Dendritic cell treated with granulocyte-macrophage colony-stimulating factor and Interleukin-4, amounts not matched to agents 40 ng/mL and 50 ng/mL, for 4 days (primary cell): ENCODE data around the gene TFAP2E.

Experiments used
- H3K27ac Mint-ChIP-seq: one replicate; pipeline ENCODE4 v1.8.0; 2022; ENCODE audit warnings: mild to moderate bottlenecking, mixed read lengths
- H3K27me3 Mint-ChIP-seq: one replicate; pipeline ENCODE4 v1.8.0; 2022; ENCODE audit warnings: mild to moderate bottlenecking, mixed read lengths
- H3K36me3 Mint-ChIP-seq: one replicate; pipeline ENCODE4 v1.8.0; 2022; ENCODE audit warnings: low read depth, mixed read lengths
- H3K4me1 Mint-ChIP-seq: one replicate; pipeline ENCODE4 v1.8.0; 2022; ENCODE audit warnings: low read depth, mixed read lengths
- H3K4me3 Mint-ChIP-seq: one replicate; pipeline ENCODE4 v1.8.0; 2022; ENCODE audit warnings: mild to moderate bottlenecking, moderate library complexity, mixed read lengths
- H3K9me3 Mint-ChIP-seq: one replicate; pipeline ENCODE4 v1.8.0; 2022; ENCODE audit warnings: mixed read lengths
- intact Hi-C: fragments of 100-400 bp; cut with micrococcal nuclease; formaldehyde crosslinking; loops from one replicate; pipeline ENCODE4 v1.15.0; 2022

The TFAP2E gene

DNA sequence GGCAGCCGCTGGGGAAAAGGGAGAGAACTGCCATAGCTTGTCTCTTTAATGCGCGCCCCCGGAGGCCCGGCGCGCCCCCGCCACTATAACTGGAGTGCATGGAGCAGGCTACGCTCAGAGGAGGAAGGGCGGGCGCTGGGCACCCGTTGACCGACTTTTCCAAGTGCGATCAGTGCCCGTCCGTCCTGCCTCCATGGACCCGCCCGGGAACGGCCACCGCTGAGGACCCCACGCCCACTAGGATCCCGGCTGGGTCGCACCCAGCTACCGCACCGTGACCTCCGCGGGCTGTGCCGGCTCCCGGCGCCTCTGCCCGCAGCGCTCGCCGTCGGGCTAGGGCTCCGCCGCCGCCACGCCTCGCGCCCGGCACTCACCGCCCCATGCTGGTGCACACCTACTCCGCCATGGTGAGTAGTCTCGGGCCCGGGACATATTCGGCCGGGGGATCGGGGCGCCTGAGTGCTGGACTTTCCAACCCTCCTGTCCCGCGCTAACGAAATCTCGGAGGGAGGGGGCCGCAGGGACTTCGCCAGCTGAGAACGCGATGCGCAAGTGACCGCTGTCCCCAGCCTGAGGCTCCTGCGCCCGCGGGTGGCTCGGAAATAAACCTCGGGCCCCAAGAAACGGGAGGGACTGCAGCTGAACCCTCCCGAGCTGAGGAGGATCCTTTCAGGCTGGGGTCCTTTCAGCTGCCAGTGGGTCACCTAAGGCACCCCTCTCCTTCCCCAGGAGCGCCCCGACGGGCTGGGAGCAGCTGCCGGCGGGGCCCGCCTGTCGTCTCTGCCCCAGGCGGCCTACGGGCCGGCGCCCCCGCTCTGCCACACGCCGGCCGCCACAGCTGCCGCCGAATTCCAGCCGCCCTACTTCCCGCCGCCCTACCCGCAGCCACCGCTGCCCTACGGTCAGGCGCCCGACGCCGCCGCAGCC lies at the start of gene TFAP2E:
TFAP2E (plus strand) TSS at position 117 of the 927 bp plus-strand sequence; CDS start at position 381, 264 bp downstream.
- Mint-ChIP-seq H3K27ac (no peak within 1 kb of the TSS), H3K27me3 (peaks cover 45% of the 10 kb centered on the region), H3K9me3 (no peaks in the 10 kb centered on the region), H3K4me3 (peak within 1 kb of the TSS; percentile 70), H3K36me3 (no peaks in the 10 kb centered on the region), H3K4me1 (peaks cover 48% of the 10 kb centered on the region)
- intact Hi-C loops = no loop called here

DNA sequence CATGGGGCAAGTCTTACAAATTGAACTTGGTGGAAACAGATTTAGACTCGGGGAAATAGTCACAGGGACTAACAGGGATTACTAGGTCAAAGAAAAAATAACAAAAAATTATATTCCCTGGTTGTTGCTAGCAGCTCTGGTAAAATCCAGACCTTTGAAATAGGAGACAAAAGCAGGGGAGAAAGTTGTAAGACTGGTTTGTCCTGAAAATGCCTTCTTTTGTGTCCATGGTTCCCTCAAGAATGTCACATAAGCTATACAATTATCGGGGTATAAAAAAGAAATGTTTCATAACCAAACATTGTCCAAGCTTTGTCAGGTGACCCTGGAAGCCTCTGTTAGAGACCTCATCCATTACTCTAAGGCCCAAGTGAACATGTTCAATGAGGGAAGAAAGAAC lies 49.0 kb upstream of the TFAP2E start:
- Mint-ChIP-seq H3K4me3 (no peak overlapping the region), H3K4me1 (no peaks in the 10 kb centered on the region), H3K9me3 (peaks cover 36% of the 10 kb centered on the region), H3K36me3 (peaks cover 21% of the 10 kb centered on the region), H3K27me3 (no peaks in the 10 kb centered on the region), H3K27ac (no peak overlapping the region)
- intact Hi-C loops = no loop called here

- Mint-ChIP-seq H3K9me3 (peaks cover 48% of the 10 kb centered on the region), H3K36me3 (peaks cover 51% of the 10 kb centered on the region), H3K4me3 (no peak overlapping the region), H3K4me1 (peaks cover under 1% of the 10 kb centered on the region), H3K27me3 (no peaks in the 10 kb centered on the region), H3K27ac (no peak overlapping the region)
- intact Hi-C loops = no loop called here
These were observed 42.9 kb upstream of the TFAP2E start for GRCh38 chr1:35530168-35530567.

DNA sequence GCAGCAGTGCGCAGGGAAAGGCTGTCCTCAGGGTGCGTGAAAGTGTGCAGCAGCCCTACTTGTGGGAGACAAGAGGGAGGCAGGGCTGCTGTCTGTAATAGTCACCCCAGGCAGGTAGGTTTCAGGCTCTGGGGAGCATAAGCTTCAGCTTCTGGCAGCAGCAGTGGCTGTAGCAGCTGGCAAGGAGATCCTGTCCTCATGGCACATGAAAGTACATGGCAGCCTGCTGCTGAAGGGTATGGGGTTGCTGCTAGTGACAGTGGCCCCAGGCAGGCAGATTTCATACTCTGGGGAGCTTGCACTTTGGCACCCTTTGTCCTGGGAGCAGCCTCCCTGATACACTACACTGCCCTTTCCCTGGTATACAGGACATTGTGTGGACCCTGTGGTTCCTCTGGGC lies 42.2 kb upstream of the TFAP2E start:
- no peak overlapping the region for H3K27ac Mint-ChIP-seq
- H3K4me1 Mint-ChIP-seq = peaks cover 8% of the 10 kb centered on the region
- H3K9me3 Mint-ChIP-seq = peaks cover 47% of the 10 kb centered on the region
- no peaks in the 10 kb centered on the region for H3K27me3 Mint-ChIP-seq
- peaks cover 51% of the 10 kb centered on the region for H3K36me3 Mint-ChIP-seq
- intact Hi-C loops = no loop called here
- no peak overlapping the region for H3K4me3 Mint-ChIP-seq

DNA sequence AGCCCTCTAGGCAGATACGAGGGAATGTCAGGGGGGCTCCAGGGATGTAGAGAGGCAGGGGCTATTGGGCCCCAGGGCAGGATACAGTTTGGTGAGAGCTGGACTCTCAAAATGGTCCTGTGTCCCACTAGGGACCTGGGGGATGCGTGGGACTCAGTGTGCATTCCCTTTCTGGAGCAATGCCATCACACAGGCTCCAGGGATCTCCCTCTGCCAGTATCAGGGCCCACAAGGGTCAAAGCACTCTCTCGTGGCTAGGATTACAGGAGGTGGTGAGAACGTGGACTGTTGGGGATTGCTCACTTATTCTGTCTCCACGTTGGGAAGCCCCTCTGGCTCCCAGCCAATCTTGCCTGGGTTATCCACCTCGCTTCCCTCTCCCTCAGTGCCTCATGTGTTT lies 41.7 kb upstream of the TFAP2E start:
- intact Hi-C loops = no loop called here
- Mint-ChIP-seq H3K27ac (no peak overlapping the region), H3K4me1 (peaks cover 12% of the 10 kb centered on the region), H3K4me3 (no peak overlapping the region), H3K9me3 (peaks cover 47% of the 10 kb centered on the region), H3K36me3 (peaks cover 51% of the 10 kb centered on the region), H3K27me3 (no peaks in the 10 kb centered on the region)

DNA sequence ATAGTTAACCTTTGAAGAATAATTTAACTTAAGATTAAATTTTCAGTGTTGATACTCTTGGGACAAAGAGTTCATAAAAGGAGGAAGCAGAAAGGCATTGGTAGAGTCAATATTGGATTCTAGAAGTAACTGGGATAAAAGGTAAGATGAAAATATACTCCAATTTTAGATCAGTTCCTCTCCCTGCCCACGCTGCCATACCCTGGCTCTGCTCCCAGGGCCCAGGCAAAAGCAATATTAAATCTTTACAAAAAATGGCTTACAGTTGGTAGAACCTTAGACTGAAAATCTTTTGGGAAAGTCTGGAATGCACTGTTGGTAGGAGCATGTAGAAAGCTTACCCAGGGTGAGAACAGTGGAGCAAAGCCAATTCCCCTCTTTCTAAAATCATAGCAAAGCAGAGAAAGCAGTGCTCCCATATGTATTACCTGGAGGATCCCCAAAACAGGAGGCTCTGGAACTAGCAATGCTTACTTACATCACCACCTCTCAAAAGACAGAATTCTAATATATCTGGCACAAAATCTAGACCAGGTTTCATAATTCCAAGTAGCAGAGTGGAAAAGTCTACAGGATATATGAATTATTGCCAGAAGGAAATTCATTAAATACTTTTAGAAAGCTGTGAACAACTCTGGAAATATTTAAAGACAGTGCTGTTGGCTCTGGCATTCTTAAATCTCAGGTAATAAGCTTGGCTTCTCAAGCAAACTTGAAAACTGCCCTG lies 40.5 kb upstream of the TFAP2E start:
- peaks cover 12% of the 10 kb centered on the region for H3K4me1 Mint-ChIP-seq
- H3K4me3 Mint-ChIP-seq = no peak overlapping the region
- H3K36me3 Mint-ChIP-seq = peaks cover 48% of the 10 kb centered on the region
- H3K27me3 Mint-ChIP-seq = no peaks in the 10 kb centered on the region
- H3K27ac Mint-ChIP-seq = no peak overlapping the region
- H3K9me3 Mint-ChIP-seq = peaks cover 35% of the 10 kb centered on the region
- intact Hi-C loops = no loop called here

- intact Hi-C loops = no loop called here
- Mint-ChIP-seq H3K27ac (no peak overlapping the region), H3K9me3 (peaks cover 26% of the 10 kb centered on the region), H3K4me3 (no peak overlapping the region), H3K4me1 (peaks cover 12% of the 10 kb centered on the region), H3K27me3 (no peaks in the 10 kb centered on the region), H3K36me3 (peaks cover 45% of the 10 kb centered on the region)
These were observed 39.5 kb upstream of the TFAP2E start for GRCh38 chr1:35533586-35533985.

DNA sequence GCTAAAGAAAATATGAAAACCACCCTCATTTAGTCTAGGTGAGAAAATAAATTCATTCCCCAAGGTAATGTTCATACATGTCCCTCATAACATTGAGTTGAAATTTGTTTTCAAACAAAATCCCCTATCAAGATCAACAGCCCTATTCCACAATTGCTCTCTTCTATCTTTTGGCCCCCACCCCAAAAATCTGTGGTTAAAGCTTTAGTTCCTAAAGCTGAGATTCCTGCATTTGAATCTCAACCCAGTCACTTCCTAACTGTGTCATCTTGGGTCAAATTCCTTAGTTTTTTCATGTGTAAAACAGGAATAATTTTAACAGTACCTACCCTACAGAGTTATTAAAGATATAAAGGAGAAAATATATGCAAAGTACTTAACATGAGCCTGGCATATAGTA lies 37.9 kb upstream of the TFAP2E start:
- Mint-ChIP-seq H3K9me3 (peaks cover 9% of the 10 kb centered on the region), H3K27ac (no peak overlapping the region), H3K4me3 (no peak overlapping the region), H3K36me3 (peaks cover 41% of the 10 kb centered on the region), H3K27me3 (no peaks in the 10 kb centered on the region), H3K4me1 (peaks cover 29% of the 10 kb centered on the region)
- intact Hi-C loops = no loop called here

DNA sequence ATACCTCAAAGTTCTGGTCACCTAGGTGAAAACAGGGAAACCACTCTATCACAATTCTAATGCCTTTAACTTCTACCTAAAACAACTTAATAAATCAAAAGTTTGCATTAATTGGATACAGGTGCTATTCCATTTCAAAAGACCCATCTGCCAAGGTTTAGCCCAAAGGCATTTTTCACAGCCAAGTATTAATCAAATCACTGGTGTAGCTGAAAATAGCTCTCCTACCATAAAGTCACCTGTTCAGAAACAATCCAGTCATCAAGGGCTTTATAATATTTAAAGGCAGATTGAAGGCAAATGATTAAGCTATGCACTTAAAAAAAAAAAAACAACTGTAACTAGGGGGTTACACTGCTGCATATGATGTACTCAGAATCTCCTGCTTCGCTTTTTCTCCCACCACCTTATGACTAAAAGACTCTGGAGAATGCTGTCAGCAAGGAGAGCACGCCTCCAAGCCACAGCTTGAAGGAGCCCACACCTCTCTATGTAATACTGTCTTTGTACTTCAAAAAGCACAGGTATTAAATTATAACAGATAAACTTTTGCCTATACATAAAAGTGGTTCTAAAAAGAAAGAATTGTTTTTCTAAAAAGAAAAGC lies 36.5 kb upstream of the TFAP2E start:
- H3K4me1 Mint-ChIP-seq = peaks cover 43% of the 10 kb centered on the region

DNA sequence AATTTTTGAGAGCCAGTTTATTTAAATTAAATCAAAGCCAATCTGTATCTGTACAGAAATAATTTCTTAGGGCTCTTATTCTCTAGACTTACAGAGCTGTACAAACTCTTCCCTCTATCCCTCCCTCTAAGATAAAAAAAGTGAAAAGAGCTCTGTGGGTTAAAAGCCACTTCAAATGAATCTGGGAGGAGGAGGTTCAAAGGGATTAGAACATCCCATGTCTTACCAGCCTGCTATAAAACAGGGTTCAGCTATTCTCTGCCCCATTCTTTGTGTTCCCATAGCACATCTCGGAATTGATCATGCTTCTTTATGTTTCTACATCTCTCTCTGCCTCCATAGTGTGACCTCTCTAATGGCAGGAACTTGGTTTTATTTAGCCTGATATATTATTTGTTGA lies 35.3 kb upstream of the TFAP2E start:
- Mint-ChIP-seq H3K27ac (no peak overlapping the region), H3K27me3 (no peaks in the 10 kb centered on the region), H3K9me3 (no peaks in the 10 kb centered on the region), H3K4me3 (no peak overlapping the region), H3K36me3 (peaks cover 35% of the 10 kb centered on the region), H3K4me1 (peaks cover 53% of the 10 kb centered on the region)
- intact Hi-C loops = no loop called here

More for the DNA sequence above, 36.5 kb upstream of the TFAP2E start:
- no peak overlapping the region for H3K4me3 Mint-ChIP-seq
- intact Hi-C loops = no loop called here
- H3K27ac Mint-ChIP-seq = no peak overlapping the region
- no peaks in the 10 kb centered on the region for H3K9me3 Mint-ChIP-seq
- no peaks in the 10 kb centered on the region for H3K27me3 Mint-ChIP-seq
- H3K36me3 Mint-ChIP-seq = peaks cover 31% of the 10 kb centered on the region

GRCh38 chr1:35539073-35539823 lies 33.9 kb upstream of the TFAP2E start:
- H3K4me3 Mint-ChIP-seq = no peak overlapping the region
- H3K36me3 Mint-ChIP-seq = peaks cover 31% of the 10 kb centered on the region
- H3K27me3 Mint-ChIP-seq = no peaks in the 10 kb centered on the region
- peak overlapping the region; percentile 61 for H3K27ac Mint-ChIP-seq
- no peaks in the 10 kb centered on the region for H3K9me3 Mint-ChIP-seq
- intact Hi-C loops = no loop called here
- peaks cover 62% of the 10 kb centered on the region for H3K4me1 Mint-ChIP-seq

DNA sequence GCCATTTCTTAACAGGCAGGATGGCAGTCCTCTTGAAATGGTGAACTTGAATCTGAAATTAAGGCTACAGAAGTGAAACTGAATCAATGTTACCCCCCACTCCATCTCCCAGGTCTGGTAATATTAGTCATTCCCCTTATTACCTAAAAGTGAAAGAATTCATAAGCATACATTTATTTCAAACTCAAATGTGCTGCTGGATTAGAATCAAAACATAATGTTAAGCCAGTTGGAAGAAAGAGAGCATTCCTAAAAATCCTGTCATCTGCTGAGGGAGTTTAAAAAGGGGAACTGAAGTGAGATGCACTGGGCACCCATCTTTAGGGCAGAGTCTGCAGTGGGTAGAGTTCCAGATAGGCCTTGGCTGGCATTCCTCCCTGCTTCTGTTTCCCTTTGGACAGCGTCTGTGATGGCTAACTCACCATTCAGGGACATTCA lies 33.3 kb upstream of the TFAP2E start:
- Mint-ChIP-seq H3K9me3 (no peaks in the 10 kb centered on the region), H3K27ac (peak overlapping the region; percentile 61), H3K4me1 (peaks cover 65% of the 10 kb centered on the region), H3K36me3 (peaks cover 33% of the 10 kb centered on the region), H3K27me3 (no peaks in the 10 kb centered on the region), H3K4me3 (no peak overlapping the region)
- intact Hi-C loops = loop anchor here (5.0 kb wide), 1 partner anchor 88 kb away; no protein-coding TSS in a partner anchor

DNA sequence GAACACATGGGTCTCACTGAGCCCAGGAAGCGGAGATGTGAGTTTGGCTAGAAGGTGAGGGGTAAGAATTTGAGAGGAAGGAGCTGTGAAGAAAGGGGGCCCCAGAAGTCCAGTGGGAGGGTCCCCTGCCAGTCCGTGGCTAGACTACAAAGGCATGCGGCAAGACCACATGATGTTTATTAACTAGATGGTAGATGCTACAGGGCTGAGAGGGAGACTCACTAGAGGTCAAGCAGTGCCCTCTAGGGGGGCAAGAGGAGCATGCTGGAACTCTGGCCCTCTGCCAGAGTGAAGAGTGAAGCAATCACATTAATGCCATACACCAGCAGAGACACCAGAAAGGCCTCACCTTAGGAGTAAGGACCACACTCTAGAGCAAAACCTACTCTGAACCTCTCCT lies 28.1 kb upstream of the TFAP2E start:
- H3K27me3 Mint-ChIP-seq = no peaks in the 10 kb centered on the region
- H3K36me3 Mint-ChIP-seq = peaks cover 48% of the 10 kb centered on the region
- peaks cover 54% of the 10 kb centered on the region for H3K4me1 Mint-ChIP-seq
- H3K9me3 Mint-ChIP-seq = no peaks in the 10 kb centered on the region
- peak overlapping the region; percentile 56 for H3K27ac Mint-ChIP-seq
- intact Hi-C loops = loop anchor here (5.0 kb wide), 1 partner anchor 93 kb away; no protein-coding TSS in a partner anchor
- H3K4me3 Mint-ChIP-seq = no peak overlapping the region
